Activated CD8-positive, alpha-beta memory T cell treated with anti-CD3 and anti-CD28 coated beads for 36 hours (primary cell): ENCODE measurements around the gene TAF1B. TPM values are rescaled to one million over a fixed set of nuclear protein-coding genes. Genes with fewer than 3 reads are reported as not detected.

Experiments used
- total RNA-seq, 2 experiments: library from RNA; stranded (reverse); gene quantifications; one replicate each; pipeline ENCODE4 v1.2.3, GENCODE V29; 2021

Gene TAF1B
- total RNA-seq, 2 experiments from 2014 or later, result 23.5 to 24.2 TPM

Other genes with a start within 250 kb of the TAF1B start
- gene YWHAQ, start 212.5 kb upstream of the TAF1B start, total RNA-seq, result 100 to 1,000 TPM; 477 to 500 TPM
- gene GRHL1, start 108.2 kb downstream of the TAF1B start, total RNA-seq, result under 1 TPM; 0.38 to 0.40 TPM
- 1 to 10 TPM; 6.5 to 6.6 TPM for gene KLF11, start 200.1 kb downstream of the TAF1B start, total RNA-seq
- under 1 TPM in 1 of 2 experiments, not detected in 1; 0.15 TPM for gene CYS1, start 236.9 kb downstream of the TAF1B start, total RNA-seq